ENCODE measurements around the gene SLC25A21.

Gene SLC25A21

GRCh38 chr14:37116933-37117849, 55.2 kb downstream of the SLC25A21 start:
- no peak for DNase-seq (ENCODE audit: low spot score)
- in situ Hi-C loops (cut with MboI; ENCODE audit: low pct_unique_long_range_greater_than_20kb, low sequenced_read_pairs, unreplicated experiment): no loop called here
- no peak for TF ChIP-seq CTCF (IDR thresholded peaks at IDR 0.05; ENCODE audit: extremely low read depth, insufficient read depth, missing control alignments)

- in situ Hi-C loops (cut with MboI; ENCODE audit: low pct_unique_long_range_greater_than_20kb, low sequenced_read_pairs, unreplicated experiment): no loop called here
- no peak for TF ChIP-seq CTCF (IDR thresholded peaks at IDR 0.05; ENCODE audit: extremely low read depth, insufficient read depth, missing control alignments)
- DNase-seq (ENCODE audit: low spot score): no peak
Observed at GRCh38 chr14:37115406-37115805, 57.0 kb downstream of the SLC25A21 start.

- no peak for DNase-seq (ENCODE audit: low spot score)
- in situ Hi-C loops (cut with MboI; ENCODE audit: low pct_unique_long_range_greater_than_20kb, low sequenced_read_pairs, unreplicated experiment): no loop called here
- no peak for TF ChIP-seq CTCF (IDR thresholded peaks at IDR 0.05; ENCODE audit: extremely low read depth, insufficient read depth, missing control alignments)
Observed at GRCh38 chr14:37114559-37114958, 57.8 kb downstream of the SLC25A21 start.

- in situ Hi-C loops (cut with MboI; ENCODE audit: low pct_unique_long_range_greater_than_20kb, low sequenced_read_pairs, unreplicated experiment): no loop called here
- no peak for TF ChIP-seq CTCF (IDR thresholded peaks at IDR 0.05; ENCODE audit: extremely low read depth, insufficient read depth, missing control alignments)
- DNase-seq (ENCODE audit: low spot score): no peak
Observed at GRCh38 chr14:37114002-37114401, 58.4 kb downstream of the SLC25A21 start.

- TF ChIP-seq CTCF (IDR thresholded peaks at IDR 0.05; ENCODE audit: extremely low read depth, insufficient read depth, missing control alignments): no peak
Observed at GRCh38 chr14:37098132-37098531, 74.3 kb downstream of the SLC25A21 start.

GRCh38 chr14:37094502-37094901, 77.9 kb downstream of the SLC25A21 start:
- in situ Hi-C loops (cut with MboI; ENCODE audit: low pct_unique_long_range_greater_than_20kb, low sequenced_read_pairs, unreplicated experiment): no loop called here
- no peak for DNase-seq (ENCODE audit: low spot score)

More at GRCh38 chr14:37098132-37098531, 74.3 kb downstream of the SLC25A21 start:
- in situ Hi-C loops (cut with MboI; ENCODE audit: low pct_unique_long_range_greater_than_20kb, low sequenced_read_pairs, unreplicated experiment): no loop called here
- no peak for DNase-seq (ENCODE audit: low spot score)

More at GRCh38 chr14:37094502-37094901, 77.9 kb downstream of the SLC25A21 start:
- no peak for TF ChIP-seq CTCF (IDR thresholded peaks at IDR 0.05; ENCODE audit: extremely low read depth, insufficient read depth, missing control alignments)
